Measurements from ENCODE around the gene MED25. TPM values are rescaled to one million over a fixed set of nuclear protein-coding genes. Genes with fewer than 3 reads are reported as not detected.

Gene MED25
- total and polyA plus RNA-seq, 2 of the 8 experiments (the other 6 are each of a cell fraction or from before 2014, with no cell fraction given), result 21.6 to 71.4 TPM

DNA sequence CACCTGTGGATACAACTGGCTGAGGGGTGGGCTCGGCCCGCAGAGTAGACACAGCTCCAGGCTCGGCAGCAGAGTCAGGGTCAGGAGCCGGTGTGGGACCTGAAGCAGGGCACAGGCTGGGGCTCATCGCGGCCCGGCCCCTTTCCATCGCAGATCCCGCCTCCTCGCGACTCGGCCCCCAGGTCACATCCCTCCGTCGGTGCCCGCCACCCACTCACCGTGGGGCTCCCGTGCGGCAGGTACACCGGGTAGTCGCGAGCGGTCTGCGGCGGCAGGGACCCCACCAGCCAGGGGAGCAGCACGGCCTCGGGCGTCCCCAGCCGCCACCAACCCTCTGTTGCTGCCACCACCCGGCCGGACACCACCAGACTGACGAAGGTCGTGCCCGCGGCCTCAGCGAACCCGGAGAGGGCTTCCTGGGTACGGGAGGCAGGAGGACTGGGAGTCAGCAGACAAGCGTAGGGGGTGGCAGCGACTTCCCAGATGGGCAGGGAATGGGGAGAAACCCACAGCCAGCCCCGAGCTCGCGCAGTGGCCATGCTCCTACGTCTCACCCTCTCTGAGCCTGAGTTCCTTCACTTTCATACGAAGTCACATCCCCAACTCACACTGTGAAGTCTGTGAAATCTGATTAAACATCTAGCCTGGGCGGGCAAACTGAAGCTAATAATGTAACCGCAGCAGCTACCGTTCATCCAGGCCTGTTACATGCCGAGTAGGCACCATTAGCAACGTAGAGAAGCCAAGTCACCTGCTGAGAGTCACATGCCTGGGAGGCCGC is 8.7 kb upstream of the MED25 start:
- Histone ChIP-seq H2BK20ac (ENCODE audit: low read length) (no peak overlapping the region), H2BK15ac (ENCODE audit: low read length) (peak overlapping the region; percentile 81; the same call in 1 of the 2 replicates), H4K20me1 (replicated peaks in 1 of 2; ENCODE audit: control insufficient read depth in 1 of 2, insufficient read depth in 2 of 2, low read length in 2 of 2) (peaks cover 0 to 9% of the 10 kb centered on the region in 2 experiments), H3K4me3 (ENCODE audit: extremely low read depth in 1 of 4, insufficient read depth in 2 of 4, low read depth in 3 of 4, low read length in 4 of 4) (peak overlapping the region; percentile 40 to 61 (median 52)), H4K91ac (replicated peaks; ENCODE audit: insufficient read length, low read length) (peak overlapping the region; percentile 31), H3K36me3 (ENCODE audit: control insufficient read depth in 2 of 4, insufficient read depth in 4 of 4, low read length in 3 of 4) (no peaks in the 10 kb centered on the region; a peak in 2 of 8 replicates), H2AFZ (ENCODE audit: low read length) (no peak overlapping the region), H4K8ac (ENCODE audit: extremely low read depth, insufficient read depth, low read length) (peak overlapping the region; percentile 62; the same call in 1 of the 2 replicates), H3K23ac (ENCODE audit: insufficient read length) (no peak overlapping the region), H3K9ac (replicated peaks in 1 of 4; ENCODE audit: extremely low read depth in 1 of 4, low read depth in 3 of 4, low read length in 3 of 4) (peak overlapping the region in 3 of 4 experiments; percentile 7 to 62 (median 58); a peak in 6 of 7 replicates), H3K79me1 (ENCODE audit: low read depth, low read length) (0 out of 2 replicates have a peak, but pooled peaks cover 2% of the 10 kb centered on the region), H3K56ac (replicated peaks; ENCODE audit: insufficient read length, low read depth, low read length) (no peak overlapping the region), H3K4me2 (ENCODE audit: insufficient read depth in 1 of 2, low read depth in 2 of 2, low read length in 2 of 2) (peak overlapping the region; percentile 68 to 93), H2BK12ac (ENCODE audit: low read depth, low read length) (peak overlapping the region; percentile 85; the same call in 1 of the 2 replicates), H2BK120ac (replicated peaks; ENCODE audit: low read depth, low read length) (peak overlapping the region; percentile 47), H2AK5ac (ENCODE audit: low read depth, low read length) (no peak overlapping the region), H3K14ac (ENCODE audit: insufficient read length) (no peak overlapping the region), H3K79me2 (ENCODE audit: control insufficient read depth in 1 of 2, insufficient read depth in 2 of 2, low read length in 2 of 2) (no peaks in the 10 kb centered on the region), H3K9me3 (ENCODE audit: insufficient read depth in 2 of 2, low read depth in 1 of 2, low read length in 1 of 2) (no peaks in the 10 kb centered on the region), H3K4ac (replicated peaks; ENCODE audit: insufficient read length, low read depth, low read length) (no peak overlapping the region), H2BK5ac (ENCODE audit: low read depth, low read length) (peak overlapping the region; percentile 78), H3K27ac (ENCODE audit: low read depth, low read length) (no peak overlapping the region; the same call in 1 of the 2 replicates), H3K27me3 (replicated peaks in 1 of 4; ENCODE audit: control insufficient read depth in 3 of 4, extremely low read depth in 1 of 4, insufficient read depth in 3 of 4, low read length in 3 of 4) (no peaks in the 10 kb centered on the region), H3K4me1 (replicated peaks in 1 of 4; ENCODE audit: control insufficient read depth in 3 of 4, insufficient read depth in 4 of 4, low read length in 3 of 4) (peaks cover 6 to 17% (median 12%) of the 10 kb centered on the region in 4 experiments), H3K18ac (ENCODE audit: extremely low read depth, low read length) (peak overlapping the region; percentile 88; the same call in 1 of the 2 replicates), H4K5ac (ENCODE audit: insufficient read length, low read depth, low read length) (no peak overlapping the region), H3K23me2 (ENCODE audit: low read depth, low read length) (peaks cover 2% of the 10 kb centered on the region; the same call in 1 of the 2 replicates)
- WGBS, 2 experiments (ENCODE audit: extremely low coverage in 1 of 2, insufficient coverage in 1 of 2, insufficient read length in 1 of 2, insufficient replicate concordance in 2 of 2, low coverage in 1 of 2, low lambda C conversion rate in 2 of 2, missing lambda C conversion rate in 1 of 2), result 20% methylated on average over 47 of the region's 50 CpGs; no CpG with 5 or more reads in 1 of the 2 experiments
- FAIRE-seq, result peak; percentile 50
- peak in 1 of 2 experiments; percentile 82 for DNase-seq (ENCODE audit: low read depth in 1 of 2, low spot score in 2 of 2)
- POLR2A ChIA-PET (ENCODE audit: partially characterized antibody), result interaction anchor here (0.6 to 4.1 kb wide), 18 partner anchors 9 to 144 kb away, joined by 3 to 26 read pairs (median 4); partner anchors contain the start of genes ADM5, BCL2L12, IRF3 and MED25
- CTCF ChIA-PET (ENCODE audit: partially characterized antibody), result interaction anchor here (0.7 to 2.2 kb wide), 13 partner anchors 9 to 128 kb away, joined by 3 to 13 read pairs (median 4); partner anchors contain the start of gene ADM5
- TF ChIP-seq MAFK (IDR thresholded peaks at IDR 0.05; ENCODE audit: low read depth, low read length) (no peak), RBBP5 (IDR thresholded peaks at IDR 0.05; ENCODE audit: borderline replicate concordance, low read depth, low read length) (peak; percentile 11; the same call in 1 of the 2 replicates), EGR1 (IDR thresholded peaks at IDR 0.05; ENCODE audit: borderline replicate concordance, low read depth, low read length) (no peak), KDM4A (IDR thresholded peaks at IDR 0.05; ENCODE audit: low read depth, low read length, severe bottlenecking) (peak; percentile 82)
